Measurements from ENCODE around the gene TTI1.

- TF ChIP-seq CTCF (IDR thresholded peaks at IDR 0.05) (no peak), POLR2AphosphoS5 (IDR thresholded peaks at IDR 0.05; ENCODE audit: low read depth, low read length) (no peak), REST (IDR thresholded peaks at IDR 0.05; ENCODE audit: insufficient read depth in 1 of 2, low read depth in 2 of 2, low read length in 1 of 2) (no peak), TCF7L2 (IDR thresholded peaks at IDR 0.05; ENCODE audit: low read depth, low read length) (no peak), SIN3A (IDR thresholded peaks at IDR 0.05; ENCODE audit: borderline replicate concordance, insufficient read depth, low read depth, low read length) (no peak)
These were observed 24.9 kb downstream of the TTI1 start for GRCh38 chr20:38008233-38008944.

Data from Panc1 (cell line).